GM10266 (cell line): ENCODE measurements around the gene CD163.

Experiments used
- DNase-seq: peaks from one replicate; pipeline ENCODE4 v3.0.0; 2012; ENCODE audit errors: extremely low spot score
- CTCF ChIP-seq: IDR thresholded peaks from 2 replicates; pipeline ENCODE4 v1.5.1; 2012; ENCODE audit warnings: mild to moderate bottlenecking, low read depth; ENCODE audit not compliant: control insufficient read depth, insufficient read depth; ENCODE audit errors: missing control alignments

The CD163 gene

GRCh38 chr12:7501031-7501588 is 2.5 kb downstream of the CD163 start:
- TF ChIP-seq CTCF, result no peak
- no peak for DNase-seq

GRCh38 chr12:7499636-7500035 is 3.9 kb downstream of the CD163 start:
- TF ChIP-seq CTCF, result no peak
- DNase-seq, result no peak

GRCh38 chr12:7498809-7499208 is 4.8 kb downstream of the CD163 start:
- no peak for DNase-seq
- TF ChIP-seq CTCF, result no peak

- TF ChIP-seq CTCF, result no peak
- DNase-seq, result no peak
These were observed 5.9 kb downstream of the CD163 start for GRCh38 chr12:7497661-7498060.

GRCh38 chr12:7496451-7496850 is 7.1 kb downstream of the CD163 start:
- DNase-seq, result no peak

GRCh38 chr12:7495136-7495535 is 8.4 kb downstream of the CD163 start:
- DNase-seq, result no peak
- TF ChIP-seq CTCF, result no peak

More at GRCh38 chr12:7496451-7496850, 7.1 kb downstream of the CD163 start:
- no peak for TF ChIP-seq CTCF

- no peak for TF ChIP-seq CTCF
- no peak for DNase-seq
These were observed 10.6 kb downstream of the CD163 start for GRCh38 chr12:7493006-7493405.
